Esophagus squamous epithelium (tissue), 4 donors: Measurements from ENCODE around the gene RCSD1.

ENCODE experiments used
- POLR2A ChIP-seq, 4 donors: fragments of 450-650 bp; IDR thresholded peaks; one replicate each; pipeline ENCODE4 v1.6.1; 2017; ENCODE audit warnings: antibody characterized with exemption in 4 of 4, mild to moderate bottlenecking in 4 of 4, moderate library complexity in 3 of 4
- TF ChIP-seq, protein P1 (sequence below), 6 experiments: fragments of 450-650 bp in 4 of 6; fragments of 200-600 bp in 2 of 6; sonication (generic) in 2 of 6; IDR thresholded peaks; one replicate each; pipeline ENCODE4 v1.5.1; 2016 to 2019; ENCODE audit warnings: antibody characterized with exemption in 6 of 6, mild to moderate bottlenecking in 4 of 6, moderate library complexity in 4 of 6

DNA sequence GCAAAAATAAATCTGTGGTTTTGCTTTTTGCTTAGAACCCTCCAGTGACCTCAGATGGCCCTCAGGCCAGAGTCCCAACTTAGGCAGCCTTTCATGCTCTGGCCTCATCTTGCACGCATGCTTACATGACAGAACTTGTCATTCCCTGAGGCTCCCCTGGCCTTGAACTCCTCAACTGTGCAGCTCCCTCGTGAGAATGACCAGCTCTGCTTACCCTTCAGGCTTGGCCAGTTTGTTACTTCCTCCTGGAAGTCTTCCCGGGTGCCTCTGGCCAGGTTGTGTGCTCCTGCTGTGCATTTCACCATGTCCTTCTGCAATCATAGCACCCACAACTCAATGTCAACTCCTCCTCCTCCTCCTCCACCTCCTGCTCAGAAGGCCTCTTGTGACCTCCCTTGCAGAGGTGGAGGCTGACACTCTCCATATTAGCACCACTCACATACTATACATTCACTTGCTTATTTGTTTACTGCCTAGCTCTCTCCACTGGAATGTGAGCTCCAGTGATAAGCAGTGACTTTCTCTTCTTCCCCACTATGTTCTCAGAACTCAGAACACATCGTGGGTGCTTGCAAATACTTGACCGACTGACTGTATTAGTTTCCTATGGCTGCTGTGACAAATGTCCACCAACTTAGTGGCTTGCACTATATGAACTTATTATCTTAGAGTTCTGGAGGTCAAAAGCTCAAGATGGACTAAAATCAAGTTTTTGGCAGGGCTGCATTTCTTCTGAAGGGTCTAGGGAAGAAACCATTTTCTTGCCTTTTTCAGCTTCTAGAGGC lies 41.9 kb downstream of the RCSD1 start:
- no peak for TF ChIP-seq POLR2A (IDR thresholded peaks at IDR 0.05)
- TF ChIP-seq, protein P1, sequence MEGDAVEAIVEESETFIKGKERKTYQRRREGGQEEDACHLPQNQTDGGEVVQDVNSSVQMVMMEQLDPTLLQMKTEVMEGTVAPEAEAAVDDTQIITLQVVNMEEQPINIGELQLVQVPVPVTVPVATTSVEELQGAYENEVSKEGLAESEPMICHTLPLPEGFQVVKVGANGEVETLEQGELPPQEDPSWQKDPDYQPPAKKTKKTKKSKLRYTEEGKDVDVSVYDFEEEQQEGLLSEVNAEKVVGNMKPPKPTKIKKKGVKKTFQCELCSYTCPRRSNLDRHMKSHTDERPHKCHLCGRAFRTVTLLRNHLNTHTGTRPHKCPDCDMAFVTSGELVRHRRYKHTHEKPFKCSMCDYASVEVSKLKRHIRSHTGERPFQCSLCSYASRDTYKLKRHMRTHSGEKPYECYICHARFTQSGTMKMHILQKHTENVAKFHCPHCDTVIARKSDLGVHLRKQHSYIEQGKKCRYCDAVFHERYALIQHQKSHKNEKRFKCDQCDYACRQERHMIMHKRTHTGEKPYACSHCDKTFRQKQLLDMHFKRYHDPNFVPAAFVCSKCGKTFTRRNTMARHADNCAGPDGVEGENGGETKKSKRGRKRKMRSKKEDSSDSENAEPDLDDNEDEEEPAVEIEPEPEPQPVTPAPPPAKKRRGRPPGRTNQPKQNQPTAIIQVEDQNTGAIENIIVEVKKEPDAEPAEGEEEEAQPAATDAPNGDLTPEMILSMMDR (IDR thresholded peaks at IDR 0.05), result no peak
